GM19099 (cell line): ENCODE measurements around the gene OSBPL10.

Experiments used
- POLR2A ChIP-seq: IDR thresholded peaks from 3 replicates; pipeline ENCODE4 v1.6.1; 2011; ENCODE audit warnings: low read depth; ENCODE audit not compliant: insufficient read length; ENCODE audit errors: extremely low read depth

Gene OSBPL10

GRCh38 chr3:31680072-31680870 lies 300.8 kb downstream of the OSBPL10 start:
- no peak for TF ChIP-seq POLR2A

- no peak for TF ChIP-seq POLR2A
These were observed 304.5 kb downstream of the OSBPL10 start for GRCh38 chr3:31676556-31676955.

GRCh38 chr3:31673950-31674349 lies 307.1 kb downstream of the OSBPL10 start:
- TF ChIP-seq POLR2A: no peak

GRCh38 chr3:31671976-31672375 lies 309.1 kb downstream of the OSBPL10 start:
- no peak for TF ChIP-seq POLR2A

GRCh38 chr3:31671451-31671850 lies 309.6 kb downstream of the OSBPL10 start:
- TF ChIP-seq POLR2A: no peak

- no peak for TF ChIP-seq POLR2A
These were observed 310.3 kb downstream of the OSBPL10 start for GRCh38 chr3:31670722-31671121.

- no peak for TF ChIP-seq POLR2A
These were observed 310.9 kb downstream of the OSBPL10 start for GRCh38 chr3:31670136-31670535.

- TF ChIP-seq POLR2A: no peak
These were observed 312.8 kb downstream of the OSBPL10 start for GRCh38 chr3:31668242-31668641.

- no peak for TF ChIP-seq POLR2A
These were observed 313.5 kb downstream of the OSBPL10 start for GRCh38 chr3:31667582-31667981.

GRCh38 chr3:31664031-31664430 lies 317.0 kb downstream of the OSBPL10 start:
- TF ChIP-seq POLR2A: no peak

GRCh38 chr3:31661993-31662670 lies 318.9 kb downstream of the OSBPL10 start:
- no peak for TF ChIP-seq POLR2A

GRCh38 chr3:31661286-31661685 lies 319.8 kb downstream of the OSBPL10 start:
- TF ChIP-seq POLR2A: no peak

GRCh38 chr3:31659246-31659645 lies 321.8 kb downstream of the OSBPL10 start:
- no peak for TF ChIP-seq POLR2A

GRCh38 chr3:31654998-31655397 lies 326.1 kb downstream of the OSBPL10 start:
- TF ChIP-seq POLR2A: no peak

GRCh38 chr3:31653464-31653863 lies 327.6 kb downstream of the OSBPL10 start:
- no peak for TF ChIP-seq POLR2A

GRCh38 chr3:31652296-31652695 lies 328.8 kb downstream of the OSBPL10 start:
- no peak for TF ChIP-seq POLR2A
